Natural killer cell (primary cell): Measurements from ENCODE around the gene CEP78. TPM values are rescaled to one million over a fixed set of nuclear protein-coding genes. Genes with fewer than 3 reads are reported as not detected.

Source experiments
- ATAC-seq, 3 donors: fragments of 150-1000 bp in 2 of 3; fragments of 200-7000 bp in 1 of 3; cut with Tn5 transposase; 1 replicate in 1 of 3; 2 replicates in 2 of 3; pipeline ENCODE4 v1.10.0; 2021; ENCODE audit warnings: mild to moderate bottlenecking in 2 of 3, moderate library complexity in 2 of 3
- DNase-seq, 2 donors: peaks; one replicate each; pipeline versions ENCODE4 v3.0.0 to v3.0.0-alpha.2; 2013 to 2021; ENCODE audit warnings: mixed read lengths in 1 of 2
- H3K27ac ChIP-seq: one replicate; pipeline ENCODE4 v1.5.1; 2013; ENCODE audit warnings: mild to moderate bottlenecking, low read length
- H3K27me3 ChIP-seq: one replicate; pipeline ENCODE4 v1.6.1; 2013; ENCODE audit warnings: low read length; ENCODE audit not compliant: control insufficient read depth, insufficient read depth
- H3K36me3 ChIP-seq: one replicate; pipeline ENCODE4 v1.6.1; 2013; ENCODE audit warnings: low read length; ENCODE audit not compliant: control insufficient read depth, insufficient read depth
- H3K4me1 ChIP-seq: one replicate; pipeline ENCODE4 v1.6.1; 2013; ENCODE audit warnings: low read length; ENCODE audit not compliant: control insufficient read depth, insufficient read depth
- H3K4me3 ChIP-seq: one replicate; pipeline ENCODE4 v1.5.1; 2013; ENCODE audit warnings: low read length
- H3K9me3 ChIP-seq: one replicate; pipeline ENCODE4 v1.6.1; 2013; ENCODE audit warnings: low read length; ENCODE audit not compliant: control insufficient read depth, insufficient read depth
- H3K27ac Mint-ChIP-seq, 2 donors: one replicate each; pipeline ENCODE4 v1.8.0; 2022; ENCODE audit warnings: mild to moderate bottlenecking in 2 of 2, mixed read lengths in 2 of 2, moderate library complexity in 1 of 2
- H3K27me3 Mint-ChIP-seq, 2 donors: one replicate each; pipeline ENCODE4 v1.8.0; 2022; ENCODE audit warnings: low read depth in 2 of 2, mixed read lengths in 2 of 2
- H3K36me3 Mint-ChIP-seq: one replicate; pipeline ENCODE4 v1.8.0; 2022; ENCODE audit warnings: mixed read lengths
- H3K4me1 Mint-ChIP-seq, 2 donors: one replicate each; pipeline ENCODE4 v1.8.0; 2022; ENCODE audit warnings: mixed read lengths in 2 of 2
- H3K4me3 Mint-ChIP-seq: one replicate; pipeline ENCODE4 v1.8.0; 2022; ENCODE audit warnings: mild to moderate bottlenecking, moderate library complexity, mixed read lengths
- H3K9me3 Mint-ChIP-seq, 2 donors: one replicate each; pipeline ENCODE4 v1.8.0; 2022; ENCODE audit warnings: mixed read lengths in 2 of 2
- CTCF ChIP-seq: fragments of 200-600 bp; IDR thresholded peaks from one replicate; pipeline ENCODE4 v1.8.0; 2022; ENCODE audit warnings: antibody characterized with exemption
- WGBS: methylation state at CpG from one replicate; pipeline ENCODE4 v1.1.7; 2013; ENCODE audit warnings: missing lambda C conversion rate; ENCODE audit not compliant: insufficient coverage; 5-methylcytosine and 5-hydroxymethylcytosine counted together
- intact Hi-C: fragments of 100-400 bp; cut with micrococcal nuclease; formaldehyde crosslinking; loops from one replicate; pipeline ENCODE4 v1.14.2; 2022
- total RNA-seq, 4 donors: library from RNA; stranded (reverse); fragments of 120-200 nt in 1 of 4; gene quantifications; one replicate each; pipeline versions ENCODE4 v1.2.3 to v1.2.4, GENCODE V29; 2013 to 2022

Gene CEP78
- total RNA-seq, 3 donors from 2014 or later (not counting 1 experiment from before 2014, with no cell fraction given): 204 to 304 (median 253) TPM

- no peak overlapping the region for H3K27ac ChIP-seq
- H3K4me3 ChIP-seq: no peak overlapping the region
- no peak for DNase-seq
- ATAC-seq: no peak
- H3K36me3 Mint-ChIP-seq: peaks cover 9% of the 10 kb centered on the region
- H3K4me1 Mint-ChIP-seq: peaks cover 0 to 7% of the 10 kb centered on the region in 2 donors
- H3K27ac Mint-ChIP-seq: no peak overlapping the region
- no peaks in the 10 kb centered on the region for H3K4me1 ChIP-seq
- no peaks in the 10 kb centered on the region for H3K27me3 Mint-ChIP-seq
- no peaks in the 10 kb centered on the region for H3K36me3 ChIP-seq
- no peak overlapping the region for H3K4me3 Mint-ChIP-seq
- intact Hi-C loops: no loop called here
- no peak for TF ChIP-seq CTCF
- H3K9me3 Mint-ChIP-seq: peaks cover 0 to 3% of the 10 kb centered on the region in 2 donors
- WGBS: 94% methylated on average over 6 of the region's 7 CpGs
- H3K9me3 ChIP-seq: no peaks in the 10 kb centered on the region
- H3K27me3 ChIP-seq: no peaks in the 10 kb centered on the region
Observed at GRCh38 chr9:78321505-78321904, 85.6 kb downstream of the CEP78 start.

GRCh38 chr9:78324068-78324650 lies 88.3 kb downstream of the CEP78 start:
- H3K4me1 Mint-ChIP-seq: peaks cover 0 to 7% of the 10 kb centered on the region in 2 donors
- no peak overlapping the region for H3K4me3 Mint-ChIP-seq
- H3K27me3 Mint-ChIP-seq: no peaks in the 10 kb centered on the region
- Histone ChIP-seq H3K9me3 (no peaks in the 10 kb centered on the region), H3K36me3 (no peaks in the 10 kb centered on the region), H3K27me3 (no peaks in the 10 kb centered on the region), H3K27ac (no peak overlapping the region), H3K4me1 (no peaks in the 10 kb centered on the region), H3K4me3 (no peak overlapping the region)
- intact Hi-C loops: no loop called here
- DNase-seq: no peak
- WGBS: 63% methylated on average over 10 of the region's 10 CpGs
- no peak for TF ChIP-seq CTCF
- no peaks in the 10 kb centered on the region for H3K36me3 Mint-ChIP-seq
- no peak overlapping the region for H3K27ac Mint-ChIP-seq
- peaks cover 0 to 3% of the 10 kb centered on the region in 2 donors for H3K9me3 Mint-ChIP-seq
- ATAC-seq: no peak

- H3K4me1 Mint-ChIP-seq: peaks cover 0 to 7% of the 10 kb centered on the region in 2 donors
- ATAC-seq: no peak
- no peaks in the 10 kb centered on the region for H3K27me3 ChIP-seq
- H3K27me3 Mint-ChIP-seq: no peaks in the 10 kb centered on the region
- H3K4me3 Mint-ChIP-seq: no peak overlapping the region
- H3K4me3 ChIP-seq: no peak overlapping the region
- 98% methylated on average over 8 of the region's 8 CpGs for WGBS
- no peak for TF ChIP-seq CTCF
- no peak for DNase-seq
- no peaks in the 10 kb centered on the region for H3K4me1 ChIP-seq
- H3K36me3 Mint-ChIP-seq: no peaks in the 10 kb centered on the region
- H3K9me3 ChIP-seq: no peaks in the 10 kb centered on the region
- no peak overlapping the region for H3K27ac ChIP-seq
- no peak overlapping the region for H3K27ac Mint-ChIP-seq
- peaks cover 0 to 3% of the 10 kb centered on the region in 2 donors for H3K9me3 Mint-ChIP-seq
- no peaks in the 10 kb centered on the region for H3K36me3 ChIP-seq
- intact Hi-C loops: no loop called here
Observed at GRCh38 chr9:78324682-78325081, 88.8 kb downstream of the CEP78 start.

GRCh38 chr9:78325343-78325742 lies 89.5 kb downstream of the CEP78 start:
- ATAC-seq (no peak), DNase-seq (no peak)
- Histone ChIP-seq H3K4me1 (no peaks in the 10 kb centered on the region), H3K27ac (no peak overlapping the region), H3K9me3 (no peaks in the 10 kb centered on the region), H3K27me3 (no peaks in the 10 kb centered on the region), H3K4me3 (no peak overlapping the region), H3K36me3 (no peaks in the 10 kb centered on the region)
- Mint-ChIP-seq H3K27me3 (no peaks in the 10 kb centered on the region), H3K9me3 (no peaks in the 10 kb centered on the region), H3K4me3 (no peak overlapping the region), H3K27ac (no peak overlapping the region), H3K36me3 (no peaks in the 10 kb centered on the region), H3K4me1 (peaks cover 0 to 7% of the 10 kb centered on the region in 2 donors)
- no peak for TF ChIP-seq CTCF
- intact Hi-C loops: no loop called here
- WGBS: 65% methylated on average over 6 of the region's 6 CpGs
